ENCODE measurements around the gene AP5Z1. TPM values are rescaled to one million over a fixed set of nuclear protein-coding genes. Genes with fewer than 3 reads are reported as not detected.
A peak's percentile ranks its signal among the peaks of the same experiment; 100 is the strongest.
"Not testable (repeated sequence)": the region's sequence is repeated elsewhere in the genome, so short reads cannot be mapped to it uniquely, and the experiment has no call there.

AP5Z1 gene
- total and polyA plus RNA-seq, 2 donors, result 15.8 to 29.3 TPM

- WGBS, result 89% methylated on average over 27 of the region's 27 CpGs
- H3K4me1 ChIP-seq (ENCODE audit: insufficient read depth), result no peaks in the 10 kb centered on the region
- no peak for DNase-seq (ENCODE audit: extremely low spot score)
- H3K27ac ChIP-seq (ENCODE audit: low read depth), result no peak overlapping the region
- H3K4me3 ChIP-seq (ENCODE audit: low read depth, low read length), result no peak overlapping the region
- no peaks in the 10 kb centered on the region for H3K36me3 ChIP-seq (ENCODE audit: insufficient read depth)
Observed at GRCh38 chr7:4800926-4801838, 25.8 kb downstream of the AP5Z1 start.

GRCh38 chr7:4801839-4802231 is 26.4 kb downstream of the AP5Z1 start:
- Histone ChIP-seq H3K27ac (ENCODE audit: low read depth) (no peak overlapping the region), H3K4me1 (ENCODE audit: insufficient read depth) (no peaks in the 10 kb centered on the region), H3K36me3 (ENCODE audit: insufficient read depth) (no peaks in the 10 kb centered on the region), H3K4me3 (ENCODE audit: low read depth, low read length) (no peak overlapping the region)
- no peak for DNase-seq (ENCODE audit: extremely low spot score)
- WGBS, result 89% methylated on average over 18 of the region's 18 CpGs

GRCh38 chr7:4802577-4802976 is 27.2 kb downstream of the AP5Z1 start:
- H3K36me3 ChIP-seq (ENCODE audit: insufficient read depth); H3K4me3 ChIP-seq (ENCODE audit: low read depth, low read length); DNase-seq (ENCODE audit: extremely low spot score); H3K4me1 ChIP-seq (ENCODE audit: insufficient read depth); H3K27ac ChIP-seq (ENCODE audit: low read depth): not testable (repeated sequence)
- 92% methylated on average over 23 of the region's 23 CpGs for whole genome bisulfite sequencing

GRCh38 chr7:4803397-4804241 is 28.2 kb downstream of the AP5Z1 start:
- no peak overlapping the region for H3K27ac ChIP-seq (ENCODE audit: low read depth)
- 75% methylated on average over 41 of the region's 41 CpGs for whole genome bisulfite sequencing
- no peaks in the 10 kb centered on the region for H3K4me1 ChIP-seq (ENCODE audit: insufficient read depth)
- no peak for DNase-seq (ENCODE audit: extremely low spot score)
- H3K4me3 ChIP-seq (ENCODE audit: low read depth, low read length), result no peak overlapping the region
- H3K36me3 ChIP-seq (ENCODE audit: insufficient read depth), result no peaks in the 10 kb centered on the region

- DNase-seq (ENCODE audit: extremely low spot score), result no peak
- no peaks in the 10 kb centered on the region for H3K4me1 ChIP-seq (ENCODE audit: insufficient read depth)
- H3K36me3 ChIP-seq (ENCODE audit: insufficient read depth), result no peaks in the 10 kb centered on the region
- H3K4me3 ChIP-seq (ENCODE audit: low read depth, low read length), result no peak overlapping the region
- no peak overlapping the region for H3K27ac ChIP-seq (ENCODE audit: low read depth)
- 83% methylated on average over 29 of the region's 29 CpGs for WGBS
Observed at GRCh38 chr7:4805110-4805983, 29.9 kb downstream of the AP5Z1 start.

- 83% methylated on average over 8 of the region's 8 CpGs for WGBS
- no peak overlapping the region for H3K27ac ChIP-seq (ENCODE audit: low read depth)
- no peaks in the 10 kb centered on the region for H3K36me3 ChIP-seq (ENCODE audit: insufficient read depth)
- no peak for DNase-seq (ENCODE audit: extremely low spot score)
- no peak overlapping the region for H3K4me3 ChIP-seq (ENCODE audit: low read depth, low read length)
- H3K4me1 ChIP-seq (ENCODE audit: insufficient read depth), result no peaks in the 10 kb centered on the region
Observed at GRCh38 chr7:4805984-4806300, 30.5 kb downstream of the AP5Z1 start.

GRCh38 chr7:4806983-4807597 is 31.7 kb downstream of the AP5Z1 start:
- H3K36me3 ChIP-seq (ENCODE audit: insufficient read depth), result no peaks in the 10 kb centered on the region
- no peak overlapping the region for H3K4me3 ChIP-seq (ENCODE audit: low read depth, low read length)
- no peaks in the 10 kb centered on the region for H3K4me1 ChIP-seq (ENCODE audit: insufficient read depth)
- 62% methylated on average over 17 of the region's 17 CpGs for WGBS
- no peak for DNase-seq (ENCODE audit: extremely low spot score)
- H3K27ac ChIP-seq (ENCODE audit: low read depth), result no peak overlapping the region

GRCh38 chr7:4807598-4808016 is 32.2 kb downstream of the AP5Z1 start:
- no peak overlapping the region for H3K4me3 ChIP-seq (ENCODE audit: low read depth, low read length)
- no peak for DNase-seq (ENCODE audit: extremely low spot score)
- H3K27ac ChIP-seq (ENCODE audit: low read depth), result no peak overlapping the region
- H3K4me1 ChIP-seq (ENCODE audit: insufficient read depth), result no peaks in the 10 kb centered on the region
- 12% methylated on average over 5 of the region's 5 CpGs for WGBS
- no peaks in the 10 kb centered on the region for H3K36me3 ChIP-seq (ENCODE audit: insufficient read depth)

GRCh38 chr7:4808026-4808425 is 32.6 kb downstream of the AP5Z1 start:
- Histone ChIP-seq H3K36me3 (ENCODE audit: insufficient read depth) (no peaks in the 10 kb centered on the region), H3K4me3 (ENCODE audit: low read depth, low read length) (no peak overlapping the region), H3K27ac (ENCODE audit: low read depth) (no peak overlapping the region), H3K4me1 (ENCODE audit: insufficient read depth) (no peaks in the 10 kb centered on the region)
- 38% methylated on average over 5 of the region's 5 CpGs for WGBS
- DNase-seq (ENCODE audit: extremely low spot score), result peak; percentile 18

- no peak overlapping the region for H3K27ac ChIP-seq (ENCODE audit: low read depth)
- no peak for DNase-seq (ENCODE audit: extremely low spot score)
- WGBS, result 82% methylated on average over 37 of the region's 37 CpGs
Observed at GRCh38 chr7:4808565-4808964, 33.1 kb downstream of the AP5Z1 start.

GRCh38 chr7:4809091-4809591 is 33.7 kb downstream of the AP5Z1 start:
- H3K4me3 ChIP-seq (ENCODE audit: low read depth, low read length), result no peak overlapping the region
- WGBS, result 83% methylated on average over 38 of the region's 38 CpGs

More at GRCh38 chr7:4808565-4808964, 33.1 kb downstream of the AP5Z1 start:
- Histone ChIP-seq H3K36me3 (ENCODE audit: insufficient read depth) (no peaks in the 10 kb centered on the region), H3K4me1 (ENCODE audit: insufficient read depth) (no peaks in the 10 kb centered on the region), H3K4me3 (ENCODE audit: low read depth, low read length) (no peak overlapping the region)

GRCh38 chr7:4809666-4810065 is 34.2 kb downstream of the AP5Z1 start:
- Histone ChIP-seq H3K4me3 (ENCODE audit: low read depth, low read length) (no peak overlapping the region), H3K27ac (ENCODE audit: low read depth) (no peak overlapping the region)
- WGBS, result 90% methylated on average over 14 of the region's 14 CpGs

More at GRCh38 chr7:4809091-4809591, 33.7 kb downstream of the AP5Z1 start:
- H3K27ac ChIP-seq (ENCODE audit: low read depth), result no peak overlapping the region
- H3K4me1 ChIP-seq (ENCODE audit: insufficient read depth), result no peaks in the 10 kb centered on the region
- no peaks in the 10 kb centered on the region for H3K36me3 ChIP-seq (ENCODE audit: insufficient read depth)
- no peak for DNase-seq (ENCODE audit: extremely low spot score)

GRCh38 chr7:4814433-4814832 is 39.0 kb downstream of the AP5Z1 start:
- Histone ChIP-seq H3K27ac (ENCODE audit: low read depth) (no peak overlapping the region), H3K4me1 (ENCODE audit: insufficient read depth) (no peaks in the 10 kb centered on the region), H3K4me3 (ENCODE audit: low read depth, low read length) (no peak overlapping the region), H3K36me3 (ENCODE audit: insufficient read depth) (no peaks in the 10 kb centered on the region)
- DNase-seq (ENCODE audit: extremely low spot score), result no peak
- WGBS, result 82% methylated on average over 14 of the region's 14 CpGs

More at GRCh38 chr7:4809666-4810065, 34.2 kb downstream of the AP5Z1 start:
- DNase-seq (ENCODE audit: extremely low spot score), result no peak
- Histone ChIP-seq H3K4me1 (ENCODE audit: insufficient read depth) (no peaks in the 10 kb centered on the region), H3K36me3 (ENCODE audit: insufficient read depth) (no peaks in the 10 kb centered on the region)

Data from urinary bladder (tissue), 4 donors.